Heart right ventricle (tissue), 16 donors: ENCODE results near the gene ALDOB. TPM values are rescaled to one million over a fixed set of nuclear protein-coding genes. Genes with fewer than 3 reads are reported as not detected.

Experiments used
- ATAC-seq, 8 donors: fragments of 200-7000 bp; cut with Tn5 transposase; one replicate each; pipeline ENCODE4 v1.9.1; 2020; ENCODE audit warnings: mild to moderate bottlenecking in 8 of 8, moderate library complexity in 8 of 8, moderate number of reproducible peaks in 1 of 8
- DNase-seq, 2 donors: peaks; one replicate each; pipeline ENCODE4 v3.0.0-alpha.2; 2020
- H3K27ac ChIP-seq, 10 donors: fragments of 200-600 bp; sonication (generic) in 2 of 10; one replicate each; pipeline versions ENCODE4 v1.5.0 to v1.8.0; 2020 to 2022; ENCODE audit warnings: mild to moderate bottlenecking in 3 of 10
- H3K27me3 ChIP-seq, 7 donors: fragments of 200-600 bp; one replicate each; pipeline ENCODE4 v1.8.0; 2021 to 2022; ENCODE audit warnings: mild to moderate bottlenecking in 2 of 7
- H3K36me3 ChIP-seq, 9 donors: fragments of 200-600 bp; sonication (generic) in 1 of 9; one replicate each; pipeline versions ENCODE4 v1.5.0 to v1.8.0; 2020 to 2022; ENCODE audit warnings: mild to moderate bottlenecking in 2 of 9
- H3K4me1 ChIP-seq, 9 donors: fragments of 200-600 bp; sonication (generic) in 1 of 9; one replicate each; pipeline versions ENCODE4 v1.5.0 to v1.8.0; 2020 to 2022; ENCODE audit warnings: mild to moderate bottlenecking in 4 of 9
- H3K4me3 ChIP-seq, 10 donors: fragments of 200-600 bp; sonication (generic) in 2 of 10; one replicate each; pipeline versions ENCODE4 v1.5.0 to v1.8.0; 2020 to 2022; ENCODE audit warnings: mild to moderate bottlenecking in 7 of 10, moderate library complexity in 2 of 10
- H3K9me3 ChIP-seq, 11 donors: fragments of 200-600 bp in 10 of 11; sonication (generic) in 2 of 11; one replicate each; pipeline versions ENCODE4 v1.5.0 to v1.8.0; 2013 to 2022; ENCODE audit warnings: mild to moderate bottlenecking in 2 of 11, control low read depth in 1 of 11, moderate library complexity in 1 of 11
- CTCF ChIP-seq, 9 donors: fragments of 200-600 bp; sonication (generic) in 2 of 9; IDR thresholded peaks; one replicate each; pipeline versions ENCODE4 v1.5.0 to v1.8.0; 2021 to 2022; ENCODE audit warnings: antibody characterized with exemption in 9 of 9, mild to moderate bottlenecking in 5 of 9, moderate library complexity in 1 of 9
- WGBS, 2 donors: extraction: QIAGEN DNeasy Blood & Tissue Kit; methylation state at CpG; one replicate each; pipeline ENCODE4 v1.1.7; 2013; ENCODE audit warnings: inconsistent platforms in 1 of 2; 5-methylcytosine and 5-hydroxymethylcytosine counted together
- intact Hi-C, 10 donors: fragments of 100-400 bp; cut with DNase I; formaldehyde crosslinking; loops; one replicate each; pipeline versions ENCODE4 v1.11.1 to v1.14.2; 2022
- polyA plus RNA-seq, 2 donors: library from polyadenylated mRNA; stranded (reverse); fragments of 200-250 nt; gene quantifications; one replicate each; pipeline ENCODE4 v1.2.3, GENCODE V29; 2013
- total RNA-seq, 10 donors: library from RNA; stranded (reverse); fragmentation: NEBNext Ultra II Directional in 3 of 10; extraction: Animal tissue kit (Norgen Biotek cat#: 25700) in 3 of 10; gene quantifications; one replicate each; pipeline versions ENCODE4 v1.2.1 to v1.2.4, GENCODE V29; 2021 to 2023
- donor health status: Arrhythmogenic right ventricular cardiomyopathy.
- donor health status: ischemic (EF 13 %, LVEDD 7.1; RV severe dilation, severe dysfunction).
- donor health status: healthy with polysubstance abuse.
- donor health status: DM: no; HTN: yes; CAD: no.
- donor health status: DM: no; HTN: no; CAD: no.
- donor health status: ischemic (EF 25% LVEDD 6.9; RV normal size, moderate dysfunction).
- donor health status: ischemic (EF 25% LVEDD 5.7; RV mildly dilated, moderate dysfunction).
- donor health status: healthy.
- donor health status: DM: yes; HTN: yes; CAD: no.
- donor health status: Ischemic cardiomyopathy.
- donor health status: ischemic (EF 35%, LVEDD 5.7; RV mildly dilated, moderate dysfunction).
- donor health status: nonischemic (EF 11% LVEDD 7.7; RV severe dilation, severe dysfunction).
- donor health status: DM: yes; HTN: yes; CAD: no.
- donor health status: PGD.
- donor health status: ischemic (EF 29% LVEDD 5.4; RV normal size, mild dysfunction).
- donor health status: nonischemic (EF 23%, LVEDD 6.1; RV moderate dilation, normal function).

The ALDOB gene
- total and polyA plus RNA-seq, 12 donors, result 0.17 to 1.4 (median 0.44) TPM; not detected in 2

- Histone ChIP-seq H3K27me3 (peaks cover 0 to 7% (median 0%) of the 10 kb centered on the region in 7 donors), H3K4me3 (no peak overlapping the region), H3K4me1 (peaks cover 0 to 77% (median 40%) of the 10 kb centered on the region in 9 donors), H3K27ac (no peak overlapping the region), H3K9me3 (no peaks in the 10 kb centered on the region), H3K36me3 (peaks cover 0 to 25% (median 8%) of the 10 kb centered on the region in 9 donors)
- no peak for TF ChIP-seq CTCF (IDR thresholded peaks at IDR 0.05)
- ATAC-seq (no peak), DNase-seq (no peak)
- WGBS, 2 donors, result 28 to 38% methylated on average over 4 of the region's 4 CpGs
- intact Hi-C loops, result no loop called here
Observed at GRCh38 chr9:101479338-101480030, 43.9 kb upstream of the ALDOB start.

GRCh38 chr9:101478906-101479305 is 43.3 kb upstream of the ALDOB start:
- H3K27ac ChIP-seq, result peak overlapping the region in 2 of 10 donors; percentile 2 to 18
- H3K4me3 ChIP-seq, result no peak overlapping the region
- H3K9me3 ChIP-seq, result no peaks in the 10 kb centered on the region
- 62 to 68% methylated on average over 3 of the region's 3 CpGs for WGBS, 2 donors
- peaks cover 0 to 1% (median 0%) of the 10 kb centered on the region in 7 donors for H3K27me3 ChIP-seq
- intact Hi-C loops, result no loop called here
- peaks cover 0 to 71% (median 40%) of the 10 kb centered on the region in 9 donors for H3K4me1 ChIP-seq
- peaks cover 0 to 30% (median 13%) of the 10 kb centered on the region in 9 donors for H3K36me3 ChIP-seq
- DNase-seq (no peak), ATAC-seq (peak in 2 of 8 donors; percentile 17 to 21)
- no peak for TF ChIP-seq CTCF (IDR thresholded peaks at IDR 0.05)

- peaks cover 0 to 67% (median 35%) of the 10 kb centered on the region in 9 donors for H3K4me1 ChIP-seq
- no peaks in the 10 kb centered on the region for H3K27me3 ChIP-seq
- 77 to 85% methylated on average over 4 of the region's 4 CpGs for WGBS, 2 donors
- H3K27ac ChIP-seq, result peak overlapping the region in 3 of 10 donors; percentile 2 to 23 (median 18)
- peak in 2 of 9 donors; percentile 10 to 20 for TF ChIP-seq CTCF (IDR thresholded peaks at IDR 0.05)
- peaks cover 0 to 35% (median 15%) of the 10 kb centered on the region in 9 donors for H3K36me3 ChIP-seq
- DNase-seq (no peak), ATAC-seq (peak in 2 of 8 donors; percentile 15 to 21)
- intact Hi-C loops, result no loop called here
- H3K9me3 ChIP-seq, result no peaks in the 10 kb centered on the region
- no peak overlapping the region for H3K4me3 ChIP-seq
Observed at GRCh38 chr9:101478444-101478843, 42.9 kb upstream of the ALDOB start.

GRCh38 chr9:101477736-101478135 is 42.2 kb upstream of the ALDOB start:
- no peaks in the 10 kb centered on the region for H3K27me3 ChIP-seq
- intact Hi-C loops, result no loop called here
- peaks cover 0 to 42% (median 15%) of the 10 kb centered on the region in 9 donors for H3K36me3 ChIP-seq
- WGBS, 2 donors, result 74 to 77% methylated on average over 1 of the region's 1 CpG
- ATAC-seq, result peak in 2 of 8 donors; percentile 25 to 57
- peak overlapping the region in 2 of 10 donors; percentile 23 to 43 for H3K27ac ChIP-seq
- no peak for TF ChIP-seq CTCF (IDR thresholded peaks at IDR 0.05)
- no peak overlapping the region for H3K4me3 ChIP-seq
- DNase-seq, result no peak
- H3K9me3 ChIP-seq, result no peaks in the 10 kb centered on the region
- peaks cover 0 to 59% (median 34%) of the 10 kb centered on the region in 9 donors for H3K4me1 ChIP-seq
